ENCODE results near the gene CACUL1.

Gene CACUL1

DNA sequence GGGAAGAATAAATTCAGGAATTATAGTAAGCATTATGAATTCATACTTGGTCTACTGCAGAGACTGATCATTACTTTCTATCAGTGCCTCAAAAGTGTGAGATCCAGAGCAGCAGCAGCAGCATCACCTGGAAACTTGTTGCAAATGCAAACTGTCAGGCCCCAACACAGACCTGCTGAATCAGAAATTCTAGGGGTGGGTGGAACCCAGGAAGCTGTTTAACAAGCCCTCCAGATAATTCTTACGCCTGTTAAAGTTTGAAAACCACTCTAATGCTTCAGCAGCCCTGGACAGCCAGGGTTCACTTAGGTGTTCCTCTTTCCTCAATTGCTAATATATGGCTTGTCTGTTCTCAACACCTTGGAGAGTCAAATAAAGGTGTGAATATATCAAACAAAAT, 19.5 kb downstream of the CACUL1 start:
- TF ChIP-seq, protein P1, sequence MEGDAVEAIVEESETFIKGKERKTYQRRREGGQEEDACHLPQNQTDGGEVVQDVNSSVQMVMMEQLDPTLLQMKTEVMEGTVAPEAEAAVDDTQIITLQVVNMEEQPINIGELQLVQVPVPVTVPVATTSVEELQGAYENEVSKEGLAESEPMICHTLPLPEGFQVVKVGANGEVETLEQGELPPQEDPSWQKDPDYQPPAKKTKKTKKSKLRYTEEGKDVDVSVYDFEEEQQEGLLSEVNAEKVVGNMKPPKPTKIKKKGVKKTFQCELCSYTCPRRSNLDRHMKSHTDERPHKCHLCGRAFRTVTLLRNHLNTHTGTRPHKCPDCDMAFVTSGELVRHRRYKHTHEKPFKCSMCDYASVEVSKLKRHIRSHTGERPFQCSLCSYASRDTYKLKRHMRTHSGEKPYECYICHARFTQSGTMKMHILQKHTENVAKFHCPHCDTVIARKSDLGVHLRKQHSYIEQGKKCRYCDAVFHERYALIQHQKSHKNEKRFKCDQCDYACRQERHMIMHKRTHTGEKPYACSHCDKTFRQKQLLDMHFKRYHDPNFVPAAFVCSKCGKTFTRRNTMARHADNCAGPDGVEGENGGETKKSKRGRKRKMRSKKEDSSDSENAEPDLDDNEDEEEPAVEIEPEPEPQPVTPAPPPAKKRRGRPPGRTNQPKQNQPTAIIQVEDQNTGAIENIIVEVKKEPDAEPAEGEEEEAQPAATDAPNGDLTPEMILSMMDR (conservative IDR thresholded peaks at IDR 0.05; ENCODE audit: control insufficient read depth, insufficient read depth, low read depth, low read length): no peak
- DNase-seq (ENCODE audit: low read depth): no peak
- no peak overlapping the region for H3K4me3 ChIP-seq (ENCODE audit: control insufficient read depth, low read depth, low read length)

DNA sequence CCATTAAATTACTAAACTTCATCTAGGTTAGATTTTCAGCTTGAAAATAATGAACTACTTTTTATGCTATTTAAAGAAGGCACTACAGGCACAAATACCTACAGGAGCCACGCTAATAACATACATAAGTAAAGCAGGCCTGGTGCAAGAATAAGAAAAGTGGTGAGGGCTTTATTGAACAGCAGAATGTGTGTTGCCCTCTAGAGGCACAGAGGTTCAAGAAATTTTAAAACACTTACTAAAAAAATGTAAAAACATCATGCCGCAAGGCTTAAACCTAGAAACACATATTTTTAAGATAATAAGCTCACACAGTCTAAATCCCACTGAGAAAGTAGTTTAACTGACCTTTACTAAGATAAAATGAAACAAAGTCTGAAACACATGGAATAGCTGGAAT, 20.3 kb downstream of the CACUL1 start:
- H3K4me3 ChIP-seq (ENCODE audit: control insufficient read depth, low read depth, low read length): no peak overlapping the region
- TF ChIP-seq, protein P1 (conservative IDR thresholded peaks at IDR 0.05; ENCODE audit: control insufficient read depth, insufficient read depth, low read depth, low read length): peak; percentile 44
- no peak for DNase-seq (ENCODE audit: low read depth)

DNA sequence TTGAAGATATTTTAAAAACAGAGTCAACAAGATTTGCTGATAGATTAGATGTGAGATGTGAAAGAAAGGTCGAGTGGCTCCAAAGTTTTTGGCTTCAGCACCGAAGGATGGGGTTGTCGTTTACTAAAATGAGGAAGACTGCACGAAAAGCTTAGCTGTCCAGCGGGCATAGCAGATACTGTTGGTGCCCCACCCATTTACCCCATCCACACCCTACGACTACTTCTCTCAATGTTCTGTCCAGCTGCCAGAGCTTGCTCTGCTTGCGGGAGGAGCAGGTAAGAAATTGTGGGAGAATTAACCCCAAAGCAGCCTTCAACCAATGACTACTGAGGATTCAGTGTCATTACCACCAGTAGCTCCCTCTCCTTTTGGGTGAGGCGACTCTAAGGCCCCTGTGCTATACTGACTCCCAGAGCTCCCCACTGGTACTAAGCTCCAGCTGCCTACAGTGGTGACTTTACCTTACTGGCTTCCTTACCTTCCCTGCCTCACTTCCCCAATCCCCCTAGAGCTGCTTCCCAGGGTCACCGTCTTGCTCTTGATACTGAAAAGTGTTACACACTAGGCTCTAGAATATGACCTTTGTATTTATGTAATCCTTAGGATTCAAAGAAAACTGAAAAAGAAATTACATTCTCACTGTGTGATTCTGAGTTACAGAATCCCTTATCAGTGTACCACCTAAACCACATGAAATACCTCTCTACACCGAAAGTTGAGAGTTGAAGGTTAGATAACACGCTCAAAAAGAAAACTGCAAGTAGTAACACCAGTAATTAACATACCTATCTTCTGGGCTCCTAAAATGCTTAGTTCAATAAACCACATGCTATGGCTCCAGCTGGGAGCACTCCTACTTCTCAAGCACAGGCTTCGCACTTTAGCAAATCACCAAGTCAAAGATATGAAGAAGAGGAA, 22.3 kb downstream of the CACUL1 start:
- DNase-seq (ENCODE audit: low read depth): no peak

DNA sequence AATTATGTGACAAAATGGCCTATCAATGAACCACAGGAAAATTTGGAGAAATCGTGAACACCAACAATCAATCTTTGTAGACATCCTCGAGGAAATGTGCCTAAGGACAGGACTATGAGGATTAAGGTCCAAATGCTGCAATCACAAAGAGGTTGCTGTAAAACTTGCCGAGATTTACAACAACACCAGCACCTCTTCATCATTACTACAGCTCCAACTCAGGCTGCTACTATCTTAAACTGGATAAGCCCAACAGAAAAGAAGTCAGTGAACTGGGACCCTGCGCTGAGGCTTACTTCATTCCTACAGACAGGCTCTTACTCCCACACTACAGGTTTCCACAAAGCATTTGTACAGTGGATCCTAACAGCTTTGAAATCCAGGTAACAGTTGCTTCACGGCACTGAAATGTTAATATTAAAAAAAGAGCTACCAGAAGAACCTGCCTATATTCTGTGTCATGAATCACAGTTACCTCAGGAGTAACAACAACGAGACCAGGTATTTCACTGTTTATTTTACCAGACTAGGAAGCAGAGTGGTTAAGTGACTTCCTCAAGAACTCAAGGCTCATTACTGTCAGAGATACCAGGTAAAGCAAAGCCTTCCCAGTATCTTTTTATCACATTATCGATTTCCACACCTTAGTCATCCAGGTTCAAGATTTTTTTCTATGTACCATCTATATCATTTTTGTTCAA, 23.9 kb downstream of the CACUL1 start:
- H3K4me3 ChIP-seq (ENCODE audit: control insufficient read depth, low read depth, low read length): no peak overlapping the region
- no peak for DNase-seq (ENCODE audit: low read depth)
- TF ChIP-seq, protein P1 (conservative IDR thresholded peaks at IDR 0.05; ENCODE audit: control insufficient read depth, insufficient read depth, low read depth, low read length): no peak

More for the DNA sequence above, 22.3 kb downstream of the CACUL1 start:
- TF ChIP-seq, protein P1 (conservative IDR thresholded peaks at IDR 0.05; ENCODE audit: control insufficient read depth, insufficient read depth, low read depth, low read length): no peak
- H3K4me3 ChIP-seq (ENCODE audit: control insufficient read depth, low read depth, low read length): no peak overlapping the region

DNA sequence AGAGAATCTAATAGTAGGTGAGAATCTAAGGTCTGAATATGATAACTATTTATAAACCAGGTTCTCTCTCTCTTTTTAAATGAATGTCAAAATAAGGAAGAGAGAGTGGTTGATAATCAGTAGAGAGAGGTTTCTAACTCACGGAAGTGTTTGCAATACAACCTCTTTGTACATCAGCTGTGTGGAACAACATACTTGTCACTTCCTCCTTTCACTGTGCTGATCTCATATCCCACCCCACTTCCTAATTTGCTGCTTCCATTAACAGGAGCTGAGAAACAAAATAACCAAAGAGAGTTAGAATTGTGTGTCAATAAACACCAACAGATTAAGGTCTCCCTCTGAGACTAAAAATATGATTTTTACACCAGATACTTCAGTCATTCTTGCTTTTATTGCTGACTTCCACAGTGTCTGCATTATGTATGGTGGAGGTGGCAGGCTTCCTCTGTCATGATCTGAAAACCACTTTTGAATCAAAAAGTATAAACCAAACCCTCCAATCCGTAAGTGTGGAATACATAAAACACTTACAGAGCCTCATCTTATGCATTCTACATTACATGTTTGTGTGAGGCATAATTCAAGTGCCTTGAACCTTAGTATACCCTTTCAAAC, 25.0 kb downstream of the CACUL1 start:
- TF ChIP-seq, protein P1 (conservative IDR thresholded peaks at IDR 0.05; ENCODE audit: control insufficient read depth, insufficient read depth, low read depth, low read length): no peak
- no peak overlapping the region for H3K4me3 ChIP-seq (ENCODE audit: control insufficient read depth, low read depth, low read length)
- no peak for DNase-seq (ENCODE audit: low read depth)

DNA sequence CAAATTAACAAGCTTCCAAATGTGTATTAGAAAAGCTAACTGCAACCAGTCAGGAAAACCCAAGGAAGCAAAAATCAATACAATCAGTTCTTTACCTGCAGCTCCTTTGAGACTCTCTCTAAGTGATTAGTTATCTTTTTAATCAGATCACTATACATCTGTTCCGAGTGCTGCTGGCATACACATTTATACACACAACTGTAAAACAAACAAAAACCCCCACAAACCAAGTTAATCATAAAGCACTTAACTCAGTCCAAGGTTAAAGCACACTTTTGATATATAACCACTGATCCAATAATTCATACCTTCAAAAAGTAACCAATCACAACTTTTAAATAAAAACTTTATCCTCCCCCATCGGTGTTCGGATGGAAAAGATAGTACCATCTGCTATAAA, 25.6 kb downstream of the CACUL1 start:
- H3K4me3 ChIP-seq (ENCODE audit: control insufficient read depth, low read depth, low read length): no peak overlapping the region
- no peak for DNase-seq (ENCODE audit: low read depth)
- TF ChIP-seq, protein P1 (conservative IDR thresholded peaks at IDR 0.05; ENCODE audit: control insufficient read depth, insufficient read depth, low read depth, low read length): no peak

Measured in fibroblast of mammary gland (primary cell).